PC-3 (cell line): ENCODE measurements around the gene CPSF4L. TPM values are rescaled to one million over a fixed set of nuclear protein-coding genes. Genes with fewer than 3 reads are reported as not detected.
A peak's percentile ranks its signal among the peaks of the same experiment; 100 is the strongest.

ENCODE experiments used
- ATAC-seq: fragments of 200-7000 bp; cut with Tn5 transposase; 2 replicates; pipeline ENCODE4 v1.9.1; 2020; ENCODE audit warnings: mild to moderate bottlenecking, moderate library complexity
- BruUV-seq: library from RNA; stranded (reverse); fragments of 400-500 nt; replicated peaks from 2 replicates; lab custom pipeline; 2021; lab: Mats Ljungman, UMichigan
- CTCF ChIA-PET: fragments of 300-600 bp; sonication (Branson Sonifier 250); formaldehyde crosslinking; loops from one replicate; lab custom pipeline; 2022; ENCODE audit warnings: antibody characterized with exemption; lab: Charles Lee
- POLR2A ChIA-PET: fragments of 300-600 bp; sonication (Branson Sonifier 250); formaldehyde crosslinking; loops from one replicate; lab custom pipeline; 2022; ENCODE audit warnings: antibody characterized with exemption; ENCODE audit not compliant: unreplicated experiment; lab: Charles Lee
- DNase-seq: peaks from one replicate; pipeline ENCODE4 v3.0.0-alpha.2; 2015
- H2AFZ ChIP-seq: fragments of 300-600 bp; sonication (generic); 2 replicates; pipeline ENCODE4 v1.6.0; 2016; ENCODE audit warnings: antibody characterized with exemption, low read length
- H3F3A ChIP-seq: fragments of 300-600 bp; sonication (generic); one replicate; pipeline ENCODE4 v1.6.0; 2017; ENCODE audit warnings: antibody characterized with exemption, low read length, control low read depth, mild to moderate bottlenecking; ENCODE audit not compliant: unreplicated experiment
- H3K27ac ChIP-seq: fragments of 300-600 bp; sonication (generic); 2 replicates; pipeline ENCODE4 v1.5.1; 2016; ENCODE audit warnings: mild to moderate bottlenecking, low read length
- H3K27me3 ChIP-seq: fragments of 300-600 bp; sonication (generic); 2 replicates; pipeline ENCODE4 v1.6.1; 2016; ENCODE audit warnings: low read length, mixed read lengths
- H3K36me3 ChIP-seq: fragments of 300-600 bp; sonication (generic); 2 replicates; pipeline ENCODE4 v1.6.1; 2016; ENCODE audit warnings: low read depth, mixed run types, low read length, mixed read lengths
- H3K4me1 ChIP-seq: fragments of 300-600 bp; sonication (generic); 2 replicates; pipeline ENCODE4 v1.5.1; 2016; ENCODE audit warnings: low read length; ENCODE audit not compliant: insufficient read depth
- H3K4me2 ChIP-seq: fragments of 300-600 bp; sonication (generic); 2 replicates; pipeline ENCODE4 v1.6.0; 2016; ENCODE audit warnings: low read length
- H3K4me3 ChIP-seq: fragments of 300-600 bp; sonication (generic); 2 replicates; pipeline ENCODE4 v1.5.1; 2016; ENCODE audit warnings: mild to moderate bottlenecking, low read length, mixed read lengths
- H3K79me2 ChIP-seq: fragments of 300-600 bp; sonication (generic); 2 replicates; pipeline ENCODE4 v1.6.1; 2017; ENCODE audit warnings: low read length, mixed read lengths
- H3K9ac ChIP-seq: fragments of 300-600 bp; sonication (generic); 2 replicates; pipeline ENCODE4 v1.6.0; 2016; ENCODE audit warnings: mild to moderate bottlenecking, low read length
- H3K9me2 ChIP-seq: fragments of 300-600 bp; sonication (generic); replicated peaks from 2 replicates; pipeline ENCODE4 v1.6.1; 2016; ENCODE audit warnings: mixed run types, low read length, mixed read lengths
- H3K9me3 ChIP-seq: fragments of 300-600 bp; sonication (generic); 2 replicates; pipeline ENCODE4 v1.6.1; 2016; ENCODE audit warnings: low read length, mixed read lengths
- H4K20me1 ChIP-seq: fragments of 300-600 bp; sonication (generic); 2 replicates; pipeline ENCODE4 v1.6.1; 2016; ENCODE audit warnings: low read length, mixed read lengths
- EZH2 ChIP-seq: fragments of 300-600 bp; sonication (generic); IDR thresholded peaks from one replicate; pipeline ENCODE4 v1.6.1; 2017; ENCODE audit warnings: antibody characterized with exemption, mild to moderate bottlenecking, low read length; ENCODE audit not compliant: unreplicated experiment
- EZH2phosphoT487 ChIP-seq: fragments of 300-600 bp; sonication (generic); IDR thresholded peaks from 2 replicates; pipeline ENCODE4 v1.6.1; 2018; ENCODE audit warnings: mild to moderate bottlenecking, antibody characterized with exemption, low read length, borderline replicate concordance
- intact Hi-C: fragments of 100-400 bp; cut with micrococcal nuclease; formaldehyde crosslinking; loops from 2 replicates; pipeline ENCODE4 v1.9.0; 2023
- total RNA-seq: library from RNA; depleted of rRNA; stranded (reverse); fragments of >200 nt; gene quantifications from 2 replicates; pipeline ENCODE4 v1.2.3, GENCODE V29; 2014
- TF ChIP-seq, protein P1 (sequence below): fragments of 300-600 bp; sonication (generic); conservative IDR thresholded peaks from 2 replicates; pipeline ENCODE4 v1.5.1; 2017; ENCODE audit warnings: antibody characterized with exemption, low read depth, mild to moderate bottlenecking, low read length

The CPSF4L gene
- total RNA-seq, 1 experiment from 2014 or later = not detected

GRCh38 chr17:73269791-73270190 lies 8.1 kb upstream of the CPSF4L start:
- Histone ChIP-seq H2AFZ (no peak overlapping the region), H3K4me2 (no peak overlapping the region), H3K9me2 (no peaks in the 10 kb centered on the region), H3K36me3 (no peaks in the 10 kb centered on the region), H3K4me1 (no peaks in the 10 kb centered on the region), H3K27me3 (no peaks in the 10 kb centered on the region), H3K79me2 (no peaks in the 10 kb centered on the region), H4K20me1 (no peaks in the 10 kb centered on the region), H3K9me3 (no peaks in the 10 kb centered on the region), H3K27ac (no peak overlapping the region), H3K4me3 (no peak overlapping the region), H3K9ac (no peak overlapping the region), H3F3A (no peaks in the 10 kb centered on the region)
- ChIA-PET CTCF (no interaction called here), POLR2A (no interaction called here)
- TF ChIP-seq EZH2 (no peak), EZH2phosphoT487 (no peak)
- TF ChIP-seq, protein P1, sequence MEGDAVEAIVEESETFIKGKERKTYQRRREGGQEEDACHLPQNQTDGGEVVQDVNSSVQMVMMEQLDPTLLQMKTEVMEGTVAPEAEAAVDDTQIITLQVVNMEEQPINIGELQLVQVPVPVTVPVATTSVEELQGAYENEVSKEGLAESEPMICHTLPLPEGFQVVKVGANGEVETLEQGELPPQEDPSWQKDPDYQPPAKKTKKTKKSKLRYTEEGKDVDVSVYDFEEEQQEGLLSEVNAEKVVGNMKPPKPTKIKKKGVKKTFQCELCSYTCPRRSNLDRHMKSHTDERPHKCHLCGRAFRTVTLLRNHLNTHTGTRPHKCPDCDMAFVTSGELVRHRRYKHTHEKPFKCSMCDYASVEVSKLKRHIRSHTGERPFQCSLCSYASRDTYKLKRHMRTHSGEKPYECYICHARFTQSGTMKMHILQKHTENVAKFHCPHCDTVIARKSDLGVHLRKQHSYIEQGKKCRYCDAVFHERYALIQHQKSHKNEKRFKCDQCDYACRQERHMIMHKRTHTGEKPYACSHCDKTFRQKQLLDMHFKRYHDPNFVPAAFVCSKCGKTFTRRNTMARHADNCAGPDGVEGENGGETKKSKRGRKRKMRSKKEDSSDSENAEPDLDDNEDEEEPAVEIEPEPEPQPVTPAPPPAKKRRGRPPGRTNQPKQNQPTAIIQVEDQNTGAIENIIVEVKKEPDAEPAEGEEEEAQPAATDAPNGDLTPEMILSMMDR = no peak
- ATAC-seq (no peak), DNase-seq (no peak)
- intact Hi-C loops = no loop called here
- BruUV-seq = no TSS peak

GRCh38 chr17:73269329-73269615 lies 7.6 kb upstream of the CPSF4L start:
- Histone ChIP-seq H2AFZ (no peak overlapping the region), H3K9ac (no peak overlapping the region), H3K4me1 (no peaks in the 10 kb centered on the region), H3K9me3 (no peaks in the 10 kb centered on the region), H3K27ac (no peak overlapping the region), H3K9me2 (no peaks in the 10 kb centered on the region), H3K4me2 (no peak overlapping the region), H3K27me3 (no peaks in the 10 kb centered on the region), H3K79me2 (no peaks in the 10 kb centered on the region), H3F3A (no peaks in the 10 kb centered on the region), H3K4me3 (no peak overlapping the region), H3K36me3 (no peaks in the 10 kb centered on the region), H4K20me1 (no peaks in the 10 kb centered on the region)
- TF ChIP-seq, protein P1 = no peak
- TF ChIP-seq EZH2phosphoT487 (no peak), EZH2 (no peak)
- intact Hi-C loops = no loop called here
- BruUV-seq = no TSS peak
- no peak for DNase-seq
- no peak for ATAC-seq
- ChIA-PET POLR2A (no interaction called here), CTCF (no interaction called here)

GRCh38 chr17:73268582-73269328 lies 7.1 kb upstream of the CPSF4L start:
- H3K9me3 ChIP-seq = no peaks in the 10 kb centered on the region
- DNase-seq = no peak
- H3F3A ChIP-seq = no peaks in the 10 kb centered on the region
- no peak overlapping the region for H3K27ac ChIP-seq
- H3K36me3 ChIP-seq = no peaks in the 10 kb centered on the region
- CTCF ChIA-PET = interaction anchor here (0.5 kb wide), 1 partner anchor 47 kb away, joined by 3 read pairs; no protein-coding TSS in a partner anchor
- H4K20me1 ChIP-seq = no peaks in the 10 kb centered on the region
- no peaks in the 10 kb centered on the region for H3K27me3 ChIP-seq
- intact Hi-C loops = no loop called here
- POLR2A ChIA-PET = no interaction called here
- H3K9ac ChIP-seq = no peak overlapping the region
- no peak overlapping the region for H3K4me3 ChIP-seq
- TF ChIP-seq EZH2 (no peak), EZH2phosphoT487 (no peak)
- TF ChIP-seq, protein P1 = no peak
- BruUV-seq = no TSS peak
- no peak overlapping the region for H2AFZ ChIP-seq
- H3K79me2 ChIP-seq = no peaks in the 10 kb centered on the region
- peak; percentile 29 for ATAC-seq
- H3K4me2 ChIP-seq = no peak overlapping the region
- no peaks in the 10 kb centered on the region for H3K4me1 ChIP-seq
- no peaks in the 10 kb centered on the region for H3K9me2 ChIP-seq
